ENCODE measurements around the gene GSG1.
"Not testable (repeated sequence)": the region's sequence is repeated elsewhere in the genome, so short reads cannot be mapped to it uniquely, and the experiment has no call there.

Gene GSG1

GRCh38 chr12:13060581-13060980, 42.9 kb downstream of the GSG1 start:
- TF ChIP-seq CTCF (IDR thresholded peaks at IDR 0.05; ENCODE audit: insufficient read depth, low read length, poor library complexity, severe bottlenecking), result no peak
- no peak overlapping the region for H3K4me3 ChIP-seq (replicated peaks; ENCODE audit: low read depth, low read length)
- no peaks in the 10 kb centered on the region for H3K27me3 ChIP-seq (replicated peaks; ENCODE audit: control insufficient read depth, insufficient read depth, low read length)
- DNase-seq (ENCODE audit: extremely low read depth, insufficient read length), result no peak
- H3K36me3 ChIP-seq (ENCODE audit: control insufficient read depth, insufficient read depth, low read length), result no peaks in the 10 kb centered on the region

- not testable (repeated sequence) for H3K36me3 ChIP-seq (ENCODE audit: control insufficient read depth, insufficient read depth, low read length); H3K27me3 ChIP-seq (replicated peaks; ENCODE audit: control insufficient read depth, insufficient read depth, low read length); H3K4me3 ChIP-seq (replicated peaks; ENCODE audit: low read depth, low read length); DNase-seq (ENCODE audit: extremely low read depth, insufficient read length)
Observed at GRCh38 chr12:13053617-13054016, 49.9 kb downstream of the GSG1 start.

GRCh38 chr12:13052421-13052820, 51.0 kb downstream of the GSG1 start:
- no peak overlapping the region for H3K4me3 ChIP-seq (replicated peaks; ENCODE audit: low read depth, low read length)
- H3K27me3 ChIP-seq (replicated peaks; ENCODE audit: control insufficient read depth, insufficient read depth, low read length), result no peaks in the 10 kb centered on the region
- H3K36me3 ChIP-seq (ENCODE audit: control insufficient read depth, insufficient read depth, low read length), result no peaks in the 10 kb centered on the region
- no peak for DNase-seq (ENCODE audit: extremely low read depth, insufficient read length)
- TF ChIP-seq CTCF (IDR thresholded peaks at IDR 0.05; ENCODE audit: insufficient read depth, low read length, poor library complexity, severe bottlenecking), result no peak

- no peak for DNase-seq (ENCODE audit: extremely low read depth, insufficient read length)
- TF ChIP-seq CTCF (IDR thresholded peaks at IDR 0.05; ENCODE audit: insufficient read depth, low read length, poor library complexity, severe bottlenecking), result no peak
Observed at GRCh38 chr12:13049816-13050215, 53.7 kb downstream of the GSG1 start.

GRCh38 chr12:13046964-13047363, 56.5 kb downstream of the GSG1 start:
- H3K36me3 ChIP-seq (ENCODE audit: control insufficient read depth, insufficient read depth, low read length), result no peaks in the 10 kb centered on the region
- peaks cover 1% of the 10 kb centered on the region; the same call in 1 of the 2 replicates for H3K27me3 ChIP-seq (replicated peaks; ENCODE audit: control insufficient read depth, insufficient read depth, low read length)
- DNase-seq (ENCODE audit: extremely low read depth, insufficient read length), result no peak
- no peak overlapping the region for H3K4me3 ChIP-seq (replicated peaks; ENCODE audit: low read depth, low read length)
- no peak for TF ChIP-seq CTCF (IDR thresholded peaks at IDR 0.05; ENCODE audit: insufficient read depth, low read length, poor library complexity, severe bottlenecking)

More at GRCh38 chr12:13049816-13050215, 53.7 kb downstream of the GSG1 start:
- Histone ChIP-seq H3K27me3 (replicated peaks; ENCODE audit: control insufficient read depth, insufficient read depth, low read length) (no peaks in the 10 kb centered on the region), H3K4me3 (replicated peaks; ENCODE audit: low read depth, low read length) (no peak overlapping the region), H3K36me3 (ENCODE audit: control insufficient read depth, insufficient read depth, low read length) (no peaks in the 10 kb centered on the region)

GRCh38 chr12:13045816-13046215, 57.7 kb downstream of the GSG1 start:
- no peak for TF ChIP-seq CTCF (IDR thresholded peaks at IDR 0.05; ENCODE audit: insufficient read depth, low read length, poor library complexity, severe bottlenecking)
- no peak for DNase-seq (ENCODE audit: extremely low read depth, insufficient read length)
- no peaks in the 10 kb centered on the region for H3K36me3 ChIP-seq (ENCODE audit: control insufficient read depth, insufficient read depth, low read length)
- H3K27me3 ChIP-seq (replicated peaks; ENCODE audit: control insufficient read depth, insufficient read depth, low read length), result peaks cover 1% of the 10 kb centered on the region; the same call in 1 of the 2 replicates
- no peak overlapping the region for H3K4me3 ChIP-seq (replicated peaks; ENCODE audit: low read depth, low read length)

Data from GM06990 (cell line).